ENCODE measurements around the gene NMNAT1.

NMNAT1 gene

GRCh38 chr1:9908871-9909233 is 34.4 kb upstream of the NMNAT1 start:
- Histone ChIP-seq H3K4me3 (ENCODE audit: low read depth in 1 of 2, low read length in 1 of 2) (peak overlapping the region; percentile 62 to 75), H3K36me3 (no peaks in the 10 kb centered on the region), H3K27ac (peak overlapping the region; percentile 89), H3K4me1 (ENCODE audit: control insufficient read depth in 1 of 2, insufficient read depth in 1 of 2, low read depth in 1 of 2, low read length in 1 of 2) (peaks cover 29 to 35% of the 10 kb centered on the region in 2 experiments), H3K9me3 (no peaks in the 10 kb centered on the region), H3K27me3 (no peaks in the 10 kb centered on the region)
- no peak for TF ChIP-seq CTCF (IDR thresholded peaks at IDR 0.05)

- no peak for TF ChIP-seq CTCF (IDR thresholded peaks at IDR 0.05)
- no peaks in the 10 kb centered on the region for H3K36me3 ChIP-seq
- peaks cover 29 to 35% of the 10 kb centered on the region in 2 experiments for H3K4me1 ChIP-seq (ENCODE audit: control insufficient read depth in 1 of 2, insufficient read depth in 1 of 2, low read depth in 1 of 2, low read length in 1 of 2)
- peak overlapping the region; percentile 89 for H3K27ac ChIP-seq
- H3K9me3 ChIP-seq, result no peaks in the 10 kb centered on the region
- H3K4me3 ChIP-seq (ENCODE audit: low read depth in 1 of 2, low read length in 1 of 2), result peak overlapping the region; percentile 62 to 75
- H3K27me3 ChIP-seq, result no peaks in the 10 kb centered on the region
Observed at GRCh38 chr1:9909234-9910046, 33.8 kb upstream of the NMNAT1 start.

- TF ChIP-seq CTCF (IDR thresholded peaks at IDR 0.05), result peak; percentile 6
- H3K9me3 ChIP-seq, result no peaks in the 10 kb centered on the region
- H3K4me1 ChIP-seq (ENCODE audit: control insufficient read depth in 1 of 2, insufficient read depth in 1 of 2, low read depth in 1 of 2, low read length in 1 of 2), result peaks cover 29 to 35% of the 10 kb centered on the region in 2 experiments
- H3K27ac ChIP-seq, result peak within 1 kb of the TSS; percentile 89
- no peaks in the 10 kb centered on the region for H3K27me3 ChIP-seq
- peak within 1 kb of the TSS; percentile 77 to 80 for H3K4me3 ChIP-seq (ENCODE audit: low read depth in 1 of 2, low read length in 1 of 2)
- H3K36me3 ChIP-seq, result no peaks in the 10 kb centered on the region
Observed at GRCh38 chr1:9910076-9910422, 33.2 kb upstream of the NMNAT1 start, which contains the start of gene CTNNBIP1. Gene CTNNBIP1, minus strand, starts transcription at chr1:9910269. Its CDS starts 38,205 bp downstream, at chr1:9872064.

- Histone ChIP-seq H3K27ac (peak overlapping the region; percentile 89), H3K36me3 (no peaks in the 10 kb centered on the region), H3K4me1 (ENCODE audit: control insufficient read depth in 1 of 2, insufficient read depth in 1 of 2, low read depth in 1 of 2, low read length in 1 of 2) (peaks cover 29 to 35% of the 10 kb centered on the region in 2 experiments), H3K27me3 (no peaks in the 10 kb centered on the region), H3K4me3 (ENCODE audit: low read depth in 1 of 2, low read length in 1 of 2) (peak overlapping the region; percentile 77 to 80), H3K9me3 (no peaks in the 10 kb centered on the region)
- TF ChIP-seq CTCF (IDR thresholded peaks at IDR 0.05), result peak; percentile 55
Observed at GRCh38 chr1:9910423-9911178, 32.7 kb upstream of the NMNAT1 start.

- Histone ChIP-seq H3K9me3 (no peaks in the 10 kb centered on the region), H3K27me3 (no peaks in the 10 kb centered on the region), H3K36me3 (no peaks in the 10 kb centered on the region), H3K4me3 (ENCODE audit: low read depth in 1 of 2, low read length in 1 of 2) (no peak overlapping the region), H3K27ac (peak overlapping the region; percentile 29), H3K4me1 (ENCODE audit: control insufficient read depth in 1 of 2, insufficient read depth in 1 of 2, low read depth in 1 of 2, low read length in 1 of 2) (peaks cover 29 to 35% of the 10 kb centered on the region in 2 experiments)
- TF ChIP-seq CTCF (IDR thresholded peaks at IDR 0.05), result no peak
Observed at GRCh38 chr1:9912264-9912936, 30.9 kb upstream of the NMNAT1 start.
